GM23248 (cell line): ENCODE data around the gene AIRE.

Experiments
- EZH2 ChIP-seq: fragments of 200-600 bp; sonication (generic); IDR thresholded peaks from 2 replicates; pipeline ENCODE4 v1.6.1; 2018; ENCODE audit warnings: antibody characterized with exemption, mild to moderate bottlenecking; ENCODE audit not compliant: insufficient read depth, poor library complexity, severe bottlenecking
- EZH2phosphoT487 ChIP-seq: fragments of 200-600 bp; sonication (generic); IDR thresholded peaks from 2 replicates; pipeline ENCODE4 v1.6.1; 2018; ENCODE audit warnings: antibody characterized with exemption, moderate library complexity, mild to moderate bottlenecking, low read depth; ENCODE audit not compliant: insufficient read depth

GRCh38 chr21:44299085-44299457 lies 13.4 kb downstream of the AIRE start:
- TF ChIP-seq EZH2, result no peak
- TF ChIP-seq EZH2phosphoT487, result no peak
